Right lobe of liver (tissue), 6 donors: ENCODE results near the gene DES. TPM values are rescaled to one million over a fixed set of nuclear protein-coding genes. Genes with fewer than 3 reads are reported as not detected.

Experiments used
- ATAC-seq, 4 donors: fragments of 200-7000 bp; cut with Tn5 transposase; one replicate each; pipeline ENCODE4 v1.9.1; 2020; ENCODE audit warnings: mild to moderate bottlenecking in 4 of 4, moderate library complexity in 4 of 4
- DNase-seq, 3 donors: peaks; one replicate each; pipeline ENCODE4 v3.0.0-alpha.2; 2020
- H3K27ac ChIP-seq, 3 donors: fragments of 200-600 bp; one replicate each; pipeline ENCODE4 v1.8.0; 2022
- H3K27me3 ChIP-seq, 2 donors: fragments of 200-600 bp; one replicate each; pipeline ENCODE4 v1.8.0; 2022
- H3K36me3 ChIP-seq, 4 donors: fragments of 200-600 bp; sonication (generic) in 1 of 4; one replicate each; pipeline versions ENCODE4 v1.5.1 to v1.8.0; 2017 to 2022; ENCODE audit warnings: control low read depth in 1 of 4
- H3K4me1 ChIP-seq, 4 donors: fragments of 200-600 bp; sonication (generic) in 1 of 4; one replicate each; pipeline versions ENCODE4 v1.5.1 to v1.8.0; 2017 to 2022; ENCODE audit warnings: control low read depth in 1 of 4
- H3K4me3 ChIP-seq, 3 donors: fragments of 200-600 bp; one replicate each; pipeline ENCODE4 v1.8.0; 2022
- H3K9me3 ChIP-seq, 4 donors: fragments of 200-600 bp; sonication (generic) in 1 of 4; one replicate each; pipeline versions ENCODE4 v1.5.1 to v1.8.0; 2017 to 2022; ENCODE audit warnings: control low read depth in 1 of 4
- POLR2A ChIP-seq: fragments of 450-650 bp; IDR thresholded peaks from one replicate; pipeline ENCODE4 v1.6.1; 2017; ENCODE audit warnings: antibody characterized with exemption, mild to moderate bottlenecking
- WGBS: methylation state at CpG from one replicate; pipeline ENCODE4 v1.1.6; 2018; ENCODE audit warnings: low coverage, low lambda C conversion rate; ENCODE audit not compliant: insufficient coverage; ENCODE audit errors: missing lambda C conversion rate; 5-methylcytosine and 5-hydroxymethylcytosine counted together
- intact Hi-C, 2 donors: fragments of 100-400 bp; cut with DNase I; formaldehyde crosslinking; loops; one replicate each; pipeline versions ENCODE4 v1.11.2 to v1.14.1; 2022
- total RNA-seq, 6 experiments: library from RNA; depleted of rRNA in 2 of 6; stranded (reverse); fragments of >200 nt in 2 of 6; fragmentation: NEBNext Ultra II Directional in 3 of 6; extraction: Animal tissue kit (Norgen Biotek cat#: 25700) in 3 of 6; gene quantifications; one replicate each; pipeline versions ENCODE4 v1.1.0 to v1.2.4, GENCODE V29; 2016 to 2023
- TF ChIP-seq, protein P1 (sequence below), 4 donors: fragments of 200-600 bp in 3 of 4; fragments of 450-650 bp in 1 of 4; IDR thresholded peaks; one replicate each; pipeline versions ENCODE4 v1.5.1 to v1.8.0; 2016 to 2022; ENCODE audit warnings: antibody characterized with exemption in 4 of 4, mild to moderate bottlenecking in 2 of 4
- donor health status: DM: no; HTN: yes; CAD: no.
- donor health status: DM: no; HTN: no; CAD: no.
- donor health status: DM: no; HTN: no; CAD: no.
- donor health status: DM: no; HTN: yes; CAD: no.
- donor health status: DM: no; HTN: yes; CAD: no.

Gene DES
- total RNA-seq, 6 experiments from 2014 or later, result 1.2 to 25.6 (median 2.5) TPM

DNA sequence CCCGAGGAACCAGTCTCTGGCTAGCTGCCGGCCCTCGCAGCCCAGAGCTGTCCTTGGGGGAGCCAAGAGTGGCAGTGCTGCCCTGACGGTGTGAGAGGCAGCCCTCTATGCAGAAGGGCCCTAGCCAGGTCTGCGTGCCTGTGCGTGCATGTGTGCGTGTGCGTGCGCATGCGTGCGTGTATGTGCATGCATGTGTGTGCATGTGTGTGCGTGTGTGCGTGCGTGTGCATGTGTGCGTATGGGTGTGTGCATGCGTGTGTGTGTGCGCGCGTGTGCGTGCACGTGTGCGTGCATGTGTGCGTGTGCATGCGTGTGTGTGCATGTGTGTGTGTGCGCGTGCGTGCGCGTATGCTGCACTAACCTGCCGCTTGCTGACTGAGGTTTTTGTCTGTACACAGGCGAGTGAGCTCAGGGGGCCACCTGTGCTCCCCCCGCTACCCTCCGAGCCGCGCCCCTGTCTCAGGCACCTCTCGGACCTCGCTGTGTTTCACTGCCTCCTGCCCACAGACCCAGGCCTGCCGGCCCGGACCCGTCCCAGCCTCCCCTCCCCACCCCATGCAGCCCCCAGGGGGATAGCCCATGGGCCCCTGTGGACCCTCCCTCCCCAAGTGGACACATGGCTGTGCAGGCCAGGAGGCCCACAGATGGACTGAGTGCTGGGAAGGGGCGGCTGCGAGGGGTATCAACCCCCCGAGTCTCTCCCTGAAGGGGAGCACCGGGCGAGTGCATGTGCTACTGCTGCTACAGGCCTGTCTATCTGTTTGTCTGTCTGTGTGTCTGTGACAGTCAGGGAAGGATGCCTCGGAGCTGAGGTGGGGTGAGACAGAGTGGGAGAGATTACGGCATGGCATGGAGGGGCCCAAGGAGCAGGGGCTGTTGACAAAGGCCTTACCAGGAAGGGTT lies 47.7 kb downstream of the DES start:
- 65% methylated on average over 6 of the region's 47 CpGs for WGBS
- Histone ChIP-seq H3K27me3 (no peaks in the 10 kb centered on the region), H3K27ac (no peak overlapping the region), H3K4me3 (no peak overlapping the region), H3K36me3 (no peaks in the 10 kb centered on the region), H3K9me3 (no peaks in the 10 kb centered on the region), H3K4me1 (no peaks in the 10 kb centered on the region)
- DNase-seq (no peak), ATAC-seq (no peak)
- TF ChIP-seq, protein P1, sequence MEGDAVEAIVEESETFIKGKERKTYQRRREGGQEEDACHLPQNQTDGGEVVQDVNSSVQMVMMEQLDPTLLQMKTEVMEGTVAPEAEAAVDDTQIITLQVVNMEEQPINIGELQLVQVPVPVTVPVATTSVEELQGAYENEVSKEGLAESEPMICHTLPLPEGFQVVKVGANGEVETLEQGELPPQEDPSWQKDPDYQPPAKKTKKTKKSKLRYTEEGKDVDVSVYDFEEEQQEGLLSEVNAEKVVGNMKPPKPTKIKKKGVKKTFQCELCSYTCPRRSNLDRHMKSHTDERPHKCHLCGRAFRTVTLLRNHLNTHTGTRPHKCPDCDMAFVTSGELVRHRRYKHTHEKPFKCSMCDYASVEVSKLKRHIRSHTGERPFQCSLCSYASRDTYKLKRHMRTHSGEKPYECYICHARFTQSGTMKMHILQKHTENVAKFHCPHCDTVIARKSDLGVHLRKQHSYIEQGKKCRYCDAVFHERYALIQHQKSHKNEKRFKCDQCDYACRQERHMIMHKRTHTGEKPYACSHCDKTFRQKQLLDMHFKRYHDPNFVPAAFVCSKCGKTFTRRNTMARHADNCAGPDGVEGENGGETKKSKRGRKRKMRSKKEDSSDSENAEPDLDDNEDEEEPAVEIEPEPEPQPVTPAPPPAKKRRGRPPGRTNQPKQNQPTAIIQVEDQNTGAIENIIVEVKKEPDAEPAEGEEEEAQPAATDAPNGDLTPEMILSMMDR (IDR thresholded peaks at IDR 0.05), result no peak
- no peak for TF ChIP-seq POLR2A
- intact Hi-C loops, result no loop called here

DNA sequence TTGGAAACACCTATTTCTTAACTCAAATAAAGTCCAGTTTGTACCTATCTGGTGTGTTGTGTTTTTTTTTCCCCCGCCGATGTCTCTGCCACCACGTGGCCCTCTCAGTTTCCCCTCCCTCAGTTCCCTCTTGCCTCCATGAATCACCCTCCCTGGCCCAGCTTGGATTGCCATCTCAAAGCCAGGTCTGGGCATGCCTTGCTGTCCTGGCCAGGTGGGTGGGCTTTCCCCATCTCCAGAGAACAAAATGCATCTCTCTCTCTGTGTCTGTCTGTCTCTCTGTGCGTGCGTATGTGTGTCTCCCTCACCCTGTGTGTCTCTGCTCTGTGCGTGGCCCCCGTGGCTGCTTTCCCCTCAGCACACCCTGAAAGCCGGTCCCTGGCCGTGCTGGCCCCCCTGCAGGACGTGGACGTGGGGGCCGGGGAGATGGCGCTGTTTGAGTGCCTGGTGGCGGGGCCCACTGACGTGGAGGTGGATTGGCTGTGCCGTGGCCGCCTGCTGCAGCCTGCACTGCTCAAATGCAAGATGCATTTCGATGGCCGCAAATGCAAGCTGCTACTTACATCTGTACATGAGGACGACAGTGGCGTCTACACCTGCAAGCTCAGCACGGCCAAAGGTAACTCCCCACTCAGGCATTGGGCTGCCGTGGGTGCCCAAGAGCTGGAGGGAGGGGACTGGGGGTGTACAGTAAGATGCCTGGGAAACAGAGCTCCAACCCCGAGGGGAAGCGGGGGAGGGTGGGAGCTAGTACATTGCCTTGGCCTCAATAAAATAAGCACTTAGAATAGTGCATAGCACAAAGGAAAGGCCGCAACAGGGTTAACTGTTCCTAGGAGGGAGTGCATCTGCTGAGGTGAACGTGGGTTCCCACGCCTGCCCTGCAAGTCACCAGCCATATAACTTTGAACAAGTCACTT lies 48.9 kb downstream of the DES start:
- TF ChIP-seq POLR2A, result no peak
- TF ChIP-seq, protein P1 (IDR thresholded peaks at IDR 0.05), result no peak
- Histone ChIP-seq H3K9me3 (no peaks in the 10 kb centered on the region), H3K27me3 (no peaks in the 10 kb centered on the region), H3K27ac (no peak overlapping the region), H3K36me3 (no peaks in the 10 kb centered on the region), H3K4me1 (no peaks in the 10 kb centered on the region), H3K4me3 (no peak overlapping the region)
- 70% methylated on average over 7 of the region's 28 CpGs for WGBS
- no peak for ATAC-seq
- intact Hi-C loops, result no loop called here
- DNase-seq, result no peak

DNA sequence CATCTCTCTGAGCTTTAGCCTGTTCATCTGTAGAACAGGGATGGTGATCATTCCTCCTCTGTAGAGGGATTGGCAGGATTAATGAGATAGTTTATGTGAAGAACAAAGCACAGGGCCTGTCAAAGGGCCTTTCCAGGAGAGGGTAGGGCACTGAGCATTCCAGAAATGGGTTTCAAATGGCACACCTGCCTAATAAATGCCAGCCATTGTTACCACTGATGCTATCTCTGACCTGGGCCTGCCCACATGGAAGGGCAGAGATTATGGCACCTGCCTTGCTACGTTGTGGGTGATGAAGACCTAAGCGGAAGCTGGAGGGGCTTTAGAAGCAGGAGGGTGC lies 49.5 kb downstream of the DES start:
- intact Hi-C loops, result no loop called here
- 88% methylated on average over 2 of the region's 2 CpGs for WGBS

DNA sequence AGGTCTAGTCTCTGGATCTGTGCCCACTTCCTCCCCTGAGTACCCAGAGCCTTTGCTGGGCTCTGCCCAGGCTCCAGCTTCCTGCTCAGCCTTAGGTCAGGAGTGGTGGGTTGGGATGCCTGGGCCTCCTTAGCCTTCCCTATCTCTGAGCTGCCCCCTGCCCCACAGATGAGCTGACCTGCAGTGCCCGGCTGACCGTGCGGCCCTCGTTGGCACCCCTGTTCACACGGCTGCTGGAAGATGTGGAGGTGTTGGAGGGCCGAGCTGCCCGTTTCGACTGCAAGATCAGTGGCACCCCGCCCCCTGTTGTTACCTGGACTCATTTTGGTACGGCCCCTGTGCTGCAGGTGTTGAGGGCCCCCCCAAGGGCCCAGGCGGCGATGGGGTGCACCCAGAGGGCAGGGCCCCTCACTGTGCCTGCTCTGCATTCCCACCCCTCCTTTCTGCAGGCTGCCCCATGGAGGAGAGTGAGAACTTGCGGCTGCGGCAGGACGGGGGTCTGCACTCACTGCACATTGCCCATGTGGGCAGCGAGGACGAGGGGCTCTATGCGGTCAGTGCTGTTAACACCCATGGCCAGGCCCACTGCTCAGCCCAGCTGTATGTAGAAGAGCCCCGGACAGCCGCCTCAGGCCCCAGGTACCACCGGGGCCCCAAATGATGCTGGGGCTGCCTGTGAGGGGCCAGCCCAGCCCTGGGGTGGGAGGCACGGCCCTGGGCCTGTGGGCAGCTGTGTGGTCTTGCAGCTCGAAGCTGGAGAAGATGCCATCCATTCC lies 50.4 kb downstream of the DES start:
- no peak overlapping the region for H3K27ac ChIP-seq
- ATAC-seq (no peak), DNase-seq (no peak)
- WGBS, result no CpG with 5 or more reads among the region's 23 CpGs
- H3K27me3 ChIP-seq, result no peaks in the 10 kb centered on the region
- H3K9me3 ChIP-seq, result no peaks in the 10 kb centered on the region
- intact Hi-C loops, result no loop called here
- no peaks in the 10 kb centered on the region for H3K4me1 ChIP-seq
- H3K4me3 ChIP-seq, result no peak overlapping the region
- H3K36me3 ChIP-seq, result no peaks in the 10 kb centered on the region
- TF ChIP-seq, protein P1 (IDR thresholded peaks at IDR 0.05), result no peak
- TF ChIP-seq POLR2A, result no peak

More for the DNA sequence above, 49.5 kb downstream of the DES start:
- Histone ChIP-seq H3K36me3 (no peaks in the 10 kb centered on the region), H3K27ac (no peak overlapping the region), H3K9me3 (no peaks in the 10 kb centered on the region), H3K27me3 (no peaks in the 10 kb centered on the region), H3K4me1 (no peaks in the 10 kb centered on the region), H3K4me3 (no peak overlapping the region)
- no peak for DNase-seq
- no peak for TF ChIP-seq POLR2A
- TF ChIP-seq, protein P1 (IDR thresholded peaks at IDR 0.05), result no peak
- no peak for ATAC-seq
